DMS114 treated with DMSO at 0.1 percent for 48 hours (cell line): Measurements from ENCODE around the gene MLLT10.

Source experiments
- DNase-seq: peaks from one replicate; lab custom pipeline; 2025; ENCODE audit not compliant: unreplicated experiment; lab: John Stamatoyannopoulos, UW

The MLLT10 gene

DNA sequence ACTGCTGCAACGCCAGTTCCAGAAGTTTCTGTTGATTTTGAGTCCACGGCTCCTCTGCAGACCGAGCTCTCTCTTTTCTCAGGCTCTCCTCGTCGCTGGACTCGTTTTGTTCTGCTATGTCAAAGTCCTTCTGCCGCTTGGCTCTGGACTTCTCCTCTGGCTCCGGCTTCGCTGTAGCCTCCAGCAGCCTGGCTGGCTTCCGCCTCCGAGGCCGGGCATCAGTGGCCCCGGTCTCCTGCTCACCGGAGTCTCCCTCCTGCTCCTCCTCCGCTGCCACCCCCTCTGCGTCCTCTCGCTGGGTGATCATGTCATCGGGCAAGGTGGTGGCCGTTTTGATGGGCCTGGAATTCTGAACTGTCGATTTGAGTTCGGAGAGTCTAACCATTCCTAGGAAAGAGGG is 225.2 kb downstream of the MLLT10 start:
- no peak for DNase-seq

GRCh38 chr10:21760332-21760731 is 226.3 kb downstream of the MLLT10 start:
- DNase-seq, result no peak

- no peak for DNase-seq
Observed at GRCh38 chr10:21764466-21765189, 230.6 kb downstream of the MLLT10 start.

GRCh38 chr10:21769041-21769440 is 235.0 kb downstream of the MLLT10 start:
- no peak for DNase-seq

DNA sequence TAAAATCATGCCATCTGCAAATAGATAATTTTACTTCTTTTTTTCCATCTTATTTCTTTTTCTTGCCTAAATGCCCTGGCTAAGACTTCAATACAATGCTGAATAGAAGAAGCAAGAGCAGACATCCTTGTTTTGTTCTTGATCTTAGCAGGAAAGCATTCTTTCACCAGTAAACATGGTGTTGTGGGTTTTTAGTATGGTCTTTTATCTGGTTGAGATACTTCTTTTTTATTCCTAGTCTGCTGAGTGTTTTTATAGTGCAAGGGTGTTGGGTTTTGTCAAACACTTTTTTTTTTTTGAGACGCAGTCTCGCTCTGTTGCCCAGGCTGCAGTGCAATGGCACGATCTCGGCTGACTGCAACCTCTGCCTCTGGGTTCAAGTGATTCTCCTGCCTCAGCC is 237.2 kb downstream of the MLLT10 start:
- DNase-seq, result no peak

DNA sequence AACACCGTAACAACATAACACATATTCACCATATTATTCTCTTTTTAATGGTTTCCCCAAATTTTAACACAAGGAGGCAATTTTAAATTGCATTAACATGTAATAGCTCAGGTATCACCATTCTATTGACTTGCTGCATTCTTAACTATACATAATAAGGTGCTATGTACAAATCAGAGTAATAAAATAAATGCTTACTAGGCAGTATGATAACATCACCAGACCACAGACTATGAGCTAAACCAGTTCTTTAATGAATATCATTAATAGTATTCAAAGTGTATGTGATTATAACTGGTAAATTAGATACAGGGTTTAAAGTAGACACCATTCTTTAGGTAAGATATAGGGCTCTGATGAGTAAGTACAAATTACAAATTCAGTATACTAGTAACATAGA is 242.9 kb downstream of the MLLT10 start:
- no peak for DNase-seq

DNA sequence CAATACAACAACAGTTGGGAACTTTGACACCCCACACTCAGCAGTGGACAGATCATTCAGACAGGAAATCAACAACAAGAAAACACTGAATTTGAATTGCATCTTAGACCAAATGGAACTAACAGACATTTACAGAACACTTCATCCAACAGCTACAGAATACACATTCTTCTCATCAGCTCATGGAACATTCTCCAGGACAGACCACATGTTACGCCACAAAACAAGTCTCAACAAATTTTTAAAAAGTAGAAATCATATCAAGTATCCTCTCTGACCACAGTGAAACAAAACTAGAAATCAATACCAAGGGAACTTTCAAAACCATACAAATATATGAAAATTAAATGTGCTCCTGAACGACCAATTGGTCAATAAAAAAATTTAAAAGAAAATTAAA is 257.2 kb downstream of the MLLT10 start:
- no peak for DNase-seq
